Mesodermal cell (in vitro differentiated cells): ENCODE results near the gene CSNK2B.
"Not testable (repeated sequence)": the region's sequence is repeated elsewhere in the genome, so short reads cannot be mapped to it uniquely, and the experiment has no call there.

Experiments
- H3K27ac ChIP-seq: 2 replicates; pipeline ENCODE4 v1.7.0; 2013; ENCODE audit warnings: mild to moderate bottlenecking, low read depth, low read length, moderate library complexity; ENCODE audit not compliant: severe bottlenecking
- H3K36me3 ChIP-seq: 2 replicates; pipeline ENCODE4 v1.7.1; 2013; ENCODE audit warnings: mild to moderate bottlenecking, low read length, moderate library complexity; ENCODE audit not compliant: control insufficient read depth, insufficient read depth
- H3K4me1 ChIP-seq: one replicate; pipeline ENCODE4 v1.7.1; 2013; ENCODE audit warnings: mild to moderate bottlenecking, low read length; ENCODE audit not compliant: insufficient read depth, control insufficient read depth, poor library complexity, severe bottlenecking
- H3K4me3 ChIP-seq: 2 replicates; pipeline ENCODE4 v1.7.0; 2013; ENCODE audit warnings: low read length, control low read depth, mild to moderate bottlenecking; ENCODE audit not compliant: insufficient read depth, poor library complexity, severe bottlenecking; ENCODE audit errors: extremely low read depth
- H3K9me3 ChIP-seq: 2 replicates; pipeline ENCODE4 v1.7.1; 2013; ENCODE audit warnings: mild to moderate bottlenecking, low read length, moderate library complexity; ENCODE audit not compliant: control insufficient read depth
- WGBS, 2 experiments: methylation state at CpG; one replicate each; pipeline ENCODE4 v1.1.5; 2013; ENCODE audit warnings: missing lambda C conversion rate in 2 of 2; ENCODE audit not compliant: insufficient coverage in 2 of 2; 5-methylcytosine and 5-hydroxymethylcytosine counted together

Gene CSNK2B

DNA sequence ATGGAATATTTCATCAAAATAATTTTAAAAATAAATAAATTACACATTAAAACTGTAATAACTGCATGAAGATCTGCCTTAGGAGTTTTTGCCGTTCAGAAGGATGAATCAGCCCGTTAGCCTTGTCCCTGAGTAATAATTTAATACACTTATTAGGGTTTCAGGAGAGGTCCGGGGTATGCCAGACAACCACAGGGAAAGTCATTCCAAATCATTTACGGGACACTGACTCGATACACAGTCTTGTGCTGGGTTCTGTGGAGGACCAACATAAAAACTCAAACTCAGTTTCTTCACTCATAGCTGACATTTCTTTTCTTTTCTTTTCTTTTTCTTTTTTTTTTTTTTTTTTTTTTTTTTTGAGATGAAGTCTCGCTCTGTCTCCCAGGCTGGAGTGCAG, 40.1 kb downstream of the CSNK2B start:
- Histone ChIP-seq H3K4me1 (peaks cover 4% of the 10 kb centered on the region), H3K4me3 (no peak overlapping the region)
- 93 to 96% methylated on average over 2 to 3 of the region's 6 CpGs for WGBS, 2 experiments

DNA sequence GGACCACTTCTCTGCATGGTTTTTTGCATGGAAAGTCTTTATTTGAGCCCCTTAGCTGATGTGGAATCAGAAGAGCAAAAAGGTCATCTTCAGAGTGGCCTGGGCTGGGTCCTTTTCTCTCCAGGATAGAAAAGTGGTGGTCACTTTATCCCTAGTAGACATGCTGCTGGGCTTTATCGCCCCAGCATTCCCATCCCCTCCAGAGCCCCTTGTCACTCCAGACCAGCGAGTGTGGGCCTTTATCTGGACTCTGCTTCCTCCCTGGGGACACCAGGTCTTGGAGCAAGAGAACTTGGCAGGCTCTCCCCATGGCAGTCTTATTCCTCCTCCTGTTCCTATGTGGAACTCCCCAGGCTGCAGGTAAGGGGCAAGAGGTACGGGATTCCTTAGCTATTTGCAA, 40.7 kb downstream of the CSNK2B start, which contains the start of gene LY6G6F:
TSS of gene LY6G6F (plus strand) at position 268 of the 400 bp plus-strand sequence. CDS start at position 309, 41 bp downstream.
- Histone ChIP-seq H3K36me3 (peaks cover 1% of the 10 kb centered on the region), H3K9me3 (no peaks in the 10 kb centered on the region), H3K4me1 (peaks cover 4% of the 10 kb centered on the region), H3K4me3 (no peak within 1 kb of the TSS), H3K27ac (no peak within 1 kb of the TSS)
- WGBS, 2 experiments, result 76% methylated on average over 2 of the region's 3 CpGs; no CpG with 5 or more reads in 1 of the 2 experiments

More for the DNA sequence above, 40.1 kb downstream of the CSNK2B start:
- H3K36me3 ChIP-seq, result peaks cover 7% of the 10 kb centered on the region
- H3K27ac ChIP-seq, result no peak overlapping the region
- H3K9me3 ChIP-seq, result no peaks in the 10 kb centered on the region

DNA sequence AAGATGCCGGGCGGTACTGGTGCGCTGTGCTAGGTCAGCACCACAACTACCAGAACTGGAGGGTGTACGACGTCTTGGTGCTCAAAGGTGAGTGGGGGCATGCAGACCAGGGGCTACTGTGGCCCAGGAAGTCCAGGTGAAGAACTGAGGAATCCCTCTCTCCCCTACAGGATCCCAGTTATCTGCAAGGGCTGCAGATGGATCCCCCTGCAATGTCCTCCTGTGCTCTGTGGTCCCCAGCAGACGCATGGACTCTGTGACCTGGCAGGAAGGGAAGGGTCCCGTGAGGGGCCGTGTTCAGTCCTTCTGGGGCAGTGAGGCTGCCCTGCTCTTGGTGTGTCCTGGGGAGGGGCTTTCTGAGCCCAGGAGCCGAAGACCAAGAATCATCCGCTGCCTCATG, 41.8 kb downstream of the CSNK2B start:
- Histone ChIP-seq H3K9me3 (no peaks in the 10 kb centered on the region), H3K4me1 (peaks cover 4% of the 10 kb centered on the region), H3K4me3 (no peak overlapping the region), H3K27ac (no peak overlapping the region), H3K36me3 (no peaks in the 10 kb centered on the region)
- WGBS, 2 experiments, result 93 to 96% methylated on average over 6 to 8 of the region's 10 CpGs

DNA sequence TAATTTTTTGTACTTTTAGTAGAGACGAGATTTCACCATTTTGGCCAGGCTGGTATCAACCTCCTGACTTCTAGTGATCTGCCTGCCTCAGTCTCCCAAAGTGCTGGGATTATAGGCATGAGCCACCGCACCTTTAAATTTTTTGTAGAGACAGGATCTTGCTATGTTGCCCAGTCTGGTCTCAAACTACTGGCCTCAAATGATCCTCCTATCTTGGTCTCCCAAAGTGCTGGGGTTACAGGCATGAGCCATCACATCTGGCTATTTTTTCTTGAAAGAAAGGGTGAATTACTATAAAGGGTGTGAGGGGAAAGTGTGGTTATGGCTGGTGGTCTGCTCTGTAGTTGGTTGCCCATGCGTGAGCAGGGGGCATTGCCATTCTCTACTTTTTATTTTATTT, 42.3 kb downstream of the CSNK2B start:
- peaks cover 8% of the 10 kb centered on the region for H3K4me1 ChIP-seq
- H3K4me3 ChIP-seq, result no peak overlapping the region
- WGBS, 2 experiments, result 76 to 94% methylated on average over 2 of the region's 3 CpGs
- H3K9me3 ChIP-seq, result no peaks in the 10 kb centered on the region
- H3K27ac ChIP-seq, result no peak overlapping the region
- H3K36me3 ChIP-seq, result no peaks in the 10 kb centered on the region

DNA sequence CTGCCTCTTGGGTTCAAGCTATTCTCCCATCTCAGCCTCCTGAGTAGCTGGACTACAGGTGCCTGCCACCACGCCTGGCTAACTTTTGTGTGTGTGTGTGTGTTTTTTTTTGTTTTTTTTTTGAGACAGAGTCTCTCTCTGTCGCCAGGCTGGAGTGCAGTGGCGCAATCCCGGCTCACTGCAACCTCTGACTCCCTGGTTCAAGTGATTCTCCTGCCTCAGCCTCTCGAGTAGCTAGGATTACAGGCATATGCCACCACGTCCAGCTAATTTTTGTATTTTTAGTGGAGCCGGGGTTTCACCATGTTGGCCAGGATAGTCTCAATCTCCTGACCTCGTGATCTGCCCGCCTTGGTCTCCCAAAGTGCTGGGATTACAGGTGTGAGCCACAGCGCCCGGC, 43.3 kb downstream of the CSNK2B start:
- not testable (repeated sequence) for H3K27ac ChIP-seq, H3K36me3 ChIP-seq, H3K4me3 ChIP-seq, H3K9me3 ChIP-seq
- 91 to 94% methylated on average over 6 to 7 of the region's 11 CpGs for WGBS, 2 experiments
- peaks cover 17% of the 10 kb centered on the region for H3K4me1 ChIP-seq

DNA sequence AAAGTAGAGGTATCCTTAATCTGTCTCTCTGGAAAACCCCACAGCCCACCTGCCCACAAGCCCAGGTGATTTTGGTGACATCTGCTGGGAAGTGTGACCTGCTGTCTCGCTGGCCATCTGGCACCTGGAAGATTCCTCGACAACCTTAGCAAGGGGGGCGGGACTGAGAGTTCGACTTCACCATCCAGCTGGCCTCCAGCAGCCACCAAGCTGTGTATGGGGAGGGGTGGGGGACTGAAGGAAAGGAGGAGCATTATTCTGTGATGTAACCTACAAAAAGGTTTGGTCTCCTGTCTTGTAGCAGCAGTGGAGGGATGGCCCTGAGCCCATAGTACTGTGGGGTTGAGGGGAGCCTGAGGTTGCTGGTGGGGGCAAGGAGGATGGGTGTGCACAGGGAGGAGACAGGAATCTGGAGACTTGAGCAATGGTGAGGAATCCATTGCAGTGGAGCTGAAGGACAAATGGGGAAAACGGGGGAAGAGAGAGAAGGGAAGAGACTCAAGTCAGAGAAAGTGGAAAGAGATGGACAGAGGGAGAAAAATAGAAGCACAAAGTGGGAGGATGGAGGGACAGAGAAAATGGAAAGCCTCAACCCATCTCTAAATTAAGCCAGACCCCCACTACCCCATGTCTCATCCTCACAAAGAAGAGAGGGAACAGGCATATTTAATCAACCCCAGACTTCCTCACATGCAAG, 44.8 kb downstream of the CSNK2B start:
- Histone ChIP-seq H3K4me1 (peaks cover 21% of the 10 kb centered on the region), H3K27ac (no peak overlapping the region), H3K4me3 (no peak overlapping the region), H3K36me3 (no peaks in the 10 kb centered on the region), H3K9me3 (no peaks in the 10 kb centered on the region)
- WGBS, 2 experiments, result 68 to 97% methylated on average over 3 to 5 of the region's 5 CpGs

DNA sequence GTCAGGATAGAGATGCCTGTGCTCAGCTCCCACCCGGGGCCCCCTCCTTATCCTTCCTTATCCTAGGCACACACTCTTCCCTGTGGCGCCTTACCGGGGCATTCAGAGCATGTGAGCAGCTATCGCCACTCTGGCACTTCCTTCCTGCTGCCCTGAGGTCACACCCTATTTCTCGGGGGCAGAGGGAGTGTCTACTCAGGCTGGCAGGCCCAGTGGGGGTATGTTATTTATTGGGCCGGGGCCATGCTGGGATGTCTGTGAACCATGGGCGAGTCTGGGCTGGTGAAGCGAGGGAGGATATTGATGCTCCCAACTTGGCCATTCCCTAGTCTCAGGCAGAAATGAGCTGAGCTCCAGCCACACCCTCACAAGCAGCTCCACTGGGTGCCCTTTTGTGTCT, 45.4 kb downstream of the CSNK2B start:
- H3K4me3 ChIP-seq, result no peak overlapping the region
- no peaks in the 10 kb centered on the region for H3K9me3 ChIP-seq
- WGBS, 2 experiments, result 82 to 93% methylated on average over 3 to 6 of the region's 8 CpGs
- H3K36me3 ChIP-seq, result no peaks in the 10 kb centered on the region
- no peak overlapping the region for H3K27ac ChIP-seq
- H3K4me1 ChIP-seq, result peaks cover 21% of the 10 kb centered on the region

DNA sequence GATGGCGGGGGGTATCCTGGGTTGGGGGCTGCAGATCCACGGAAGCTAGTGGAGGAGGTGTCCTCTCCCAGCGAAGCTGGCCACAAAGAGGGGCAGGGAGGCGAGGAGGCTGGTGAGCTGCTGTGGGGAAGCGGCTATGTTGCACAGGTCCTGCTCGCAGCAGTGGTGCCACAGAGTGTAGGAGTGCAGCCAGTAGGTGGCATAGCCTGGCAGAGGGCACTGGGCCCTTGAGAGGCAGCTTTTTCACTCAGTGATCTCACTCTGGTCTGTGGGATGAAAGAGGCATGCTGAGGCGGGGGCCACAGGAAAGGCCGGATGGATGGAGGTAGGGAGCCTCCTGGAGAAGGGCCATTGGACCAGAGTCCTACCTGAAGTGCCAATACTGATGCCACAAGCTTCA, 46.4 kb downstream of the CSNK2B start:
- no peaks in the 10 kb centered on the region for H3K36me3 ChIP-seq
- no peaks in the 10 kb centered on the region for H3K9me3 ChIP-seq
- H3K27ac ChIP-seq, result no peak overlapping the region
- H3K4me3 ChIP-seq, result no peak overlapping the region
- peaks cover 21% of the 10 kb centered on the region for H3K4me1 ChIP-seq
- 90 to 96% methylated on average over 4 to 8 of the region's 8 CpGs for WGBS, 2 experiments

DNA sequence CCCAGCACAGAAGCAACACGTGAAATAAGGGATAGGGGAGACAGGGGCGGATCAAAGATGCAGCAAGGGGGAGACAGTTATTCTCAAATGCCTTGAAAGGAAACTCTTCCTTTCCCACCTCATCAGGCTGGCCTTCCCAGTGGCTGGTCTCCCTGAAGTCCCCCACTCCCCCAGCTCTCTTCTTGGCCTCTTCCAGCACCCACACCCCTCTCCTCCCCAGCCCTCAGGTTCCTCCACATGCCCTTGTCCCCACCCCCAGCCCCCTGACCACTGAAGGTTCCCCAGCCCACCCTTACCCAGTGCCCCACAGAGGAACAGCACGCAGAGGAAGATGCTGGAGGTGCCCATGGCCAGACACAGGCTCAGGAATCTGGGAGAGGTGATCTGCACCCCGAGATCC, 47.6 kb downstream of the CSNK2B start:
- WGBS, 2 experiments, result 68 to 79% methylated on average over 3 of the region's 4 CpGs
- Histone ChIP-seq H3K36me3 (no peaks in the 10 kb centered on the region), H3K27ac (peak overlapping the region; percentile 72), H3K9me3 (no peaks in the 10 kb centered on the region), H3K4me1 (peaks cover 21% of the 10 kb centered on the region), H3K4me3 (no peak overlapping the region)

DNA sequence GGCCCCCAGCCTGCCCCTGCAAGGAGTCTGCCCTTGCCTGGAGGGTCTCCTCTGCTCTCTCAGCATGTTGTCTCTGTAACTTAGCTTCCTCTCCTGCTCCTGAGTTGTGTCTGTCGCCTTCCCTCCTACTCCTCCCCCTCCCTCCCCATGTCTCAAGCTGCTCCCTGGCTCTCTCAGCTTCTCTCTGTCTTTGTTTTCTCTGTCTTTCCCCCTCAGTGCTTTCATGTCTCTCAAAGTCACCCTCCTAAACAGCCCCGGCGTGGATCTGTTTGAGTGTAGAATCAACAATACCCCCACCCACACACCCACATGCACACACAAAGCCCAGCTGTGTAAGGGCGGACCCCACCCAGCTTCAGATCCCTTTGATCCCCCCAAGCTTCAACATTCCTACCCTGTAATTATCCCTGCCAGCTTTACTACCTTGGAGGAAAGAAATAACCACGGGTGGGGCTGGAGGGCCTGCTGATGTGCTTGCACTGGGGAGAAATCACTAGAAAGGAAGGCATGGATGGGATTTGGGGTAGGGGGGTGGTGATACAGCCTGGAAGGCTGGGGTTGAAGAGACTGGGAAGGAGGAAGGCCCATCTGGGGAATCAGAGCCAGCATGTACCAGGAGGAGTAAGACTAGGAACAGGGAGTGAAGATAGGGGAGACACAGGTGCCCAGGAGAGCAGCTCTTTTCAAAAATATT, 48.3 kb downstream of the CSNK2B start:
- peaks cover 21% of the 10 kb centered on the region for H3K4me1 ChIP-seq
- no peaks in the 10 kb centered on the region for H3K36me3 ChIP-seq
- no peak overlapping the region for H3K4me3 ChIP-seq
- no peaks in the 10 kb centered on the region for H3K9me3 ChIP-seq
- 9 to 15% methylated on average over 3 to 4 of the region's 5 CpGs for WGBS, 2 experiments
- peak overlapping the region; percentile 72 for H3K27ac ChIP-seq
